ENCODE data around the gene TRAIP.
"Not testable (repeated sequence)": the region's sequence is repeated elsewhere in the genome, so short reads cannot be mapped to it uniquely, and the experiment has no call there.

TRAIP gene

DNA sequence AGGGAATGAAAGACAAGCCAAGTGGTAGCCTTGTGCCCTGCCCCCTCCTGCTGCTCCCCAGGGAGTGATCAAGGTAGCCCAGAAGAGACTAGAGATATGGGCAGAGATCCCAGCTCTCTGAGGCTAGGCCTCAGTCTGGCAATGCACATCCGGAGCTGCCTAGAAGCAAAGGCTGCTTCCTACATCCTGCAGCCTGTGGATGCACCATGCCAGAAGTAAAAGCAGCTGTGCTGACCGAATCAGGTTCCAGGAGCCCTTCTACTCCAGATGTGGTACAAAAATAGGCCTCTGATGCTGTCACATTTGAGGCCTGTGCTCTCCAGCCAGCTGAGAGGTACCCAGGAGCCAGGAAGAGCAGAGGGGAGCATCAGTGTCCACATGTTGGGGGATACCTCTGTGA is 16.0 kb downstream of the TRAIP start:
- no peak for DNase-seq (ENCODE audit: low spot score)
- TF ChIP-seq CTCF (IDR thresholded peaks at IDR 0.05; ENCODE audit: borderline replicate concordance, control extremely low read depth, extremely low read depth, insufficient read depth, missing control alignments) = no peak
- in situ Hi-C loops (cut with MboI; ENCODE audit: low sequenced_read_pairs, unreplicated experiment) = no loop called here

- TF ChIP-seq CTCF (IDR thresholded peaks at IDR 0.05; ENCODE audit: borderline replicate concordance, control extremely low read depth, extremely low read depth, insufficient read depth, missing control alignments) = peak; percentile 90
- in situ Hi-C loops (cut with MboI; ENCODE audit: low sequenced_read_pairs, unreplicated experiment) = no loop called here
- peak; percentile 82 for DNase-seq (ENCODE audit: low spot score)
Measured at GRCh38 chr3:49839193-49839809, 17.1 kb downstream of the TRAIP start.

DNA sequence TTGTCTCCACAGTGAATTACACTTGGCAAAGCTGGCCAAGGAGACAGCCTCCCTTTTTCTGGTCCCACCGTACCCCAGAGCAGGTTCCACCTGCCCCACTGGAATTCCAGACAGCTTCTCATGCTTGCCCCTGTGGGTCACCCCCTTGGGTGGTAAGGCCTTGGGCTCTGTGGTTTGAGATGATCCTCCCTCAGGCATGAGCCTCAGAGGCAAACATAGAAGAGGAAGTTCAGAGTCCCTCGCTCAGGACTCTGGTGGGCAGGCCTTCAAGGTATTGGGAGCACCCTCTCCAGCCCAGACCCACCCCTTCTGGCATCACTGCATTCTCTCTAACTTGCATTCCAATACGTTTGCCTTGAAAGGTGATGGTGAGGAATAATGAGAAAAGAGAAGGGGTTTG is 25.0 kb downstream of the TRAIP start:
- in situ Hi-C loops (cut with MboI; ENCODE audit: low sequenced_read_pairs, unreplicated experiment) = no loop called here
- DNase-seq (ENCODE audit: low spot score) = no peak

GRCh38 chr3:49826016-49826415 is 30.3 kb downstream of the TRAIP start:
- in situ Hi-C loops (cut with MboI; ENCODE audit: low sequenced_read_pairs, unreplicated experiment) = no loop called here
- no peak for DNase-seq (ENCODE audit: low spot score)
- TF ChIP-seq CTCF (IDR thresholded peaks at IDR 0.05; ENCODE audit: borderline replicate concordance, control extremely low read depth, extremely low read depth, insufficient read depth, missing control alignments) = no peak

More for the DNA sequence above, 25.0 kb downstream of the TRAIP start:
- no peak for TF ChIP-seq CTCF (IDR thresholded peaks at IDR 0.05; ENCODE audit: borderline replicate concordance, control extremely low read depth, extremely low read depth, insufficient read depth, missing control alignments)

DNA sequence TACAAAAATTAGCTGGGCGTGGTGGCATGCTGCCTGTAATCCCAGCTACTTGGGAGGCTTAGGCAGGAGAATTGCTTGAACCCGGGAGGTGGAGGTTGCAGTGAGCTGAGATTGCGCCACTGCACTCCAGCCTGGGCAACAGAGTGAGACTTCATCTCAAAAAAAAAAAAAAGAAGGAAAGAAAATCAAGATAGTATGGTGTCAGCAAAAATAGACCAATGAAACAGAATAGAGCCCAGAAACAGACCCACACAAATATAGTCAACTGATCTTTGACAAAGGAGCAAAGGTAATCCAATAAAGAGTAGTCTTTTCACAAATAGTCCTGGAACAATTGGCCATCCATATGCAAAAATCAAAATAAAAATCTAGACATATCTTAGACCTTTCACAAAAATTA is 33.2 kb downstream of the TRAIP start:
- in situ Hi-C loops (cut with MboI; ENCODE audit: low sequenced_read_pairs, unreplicated experiment) = not testable (repeated sequence)

DNA sequence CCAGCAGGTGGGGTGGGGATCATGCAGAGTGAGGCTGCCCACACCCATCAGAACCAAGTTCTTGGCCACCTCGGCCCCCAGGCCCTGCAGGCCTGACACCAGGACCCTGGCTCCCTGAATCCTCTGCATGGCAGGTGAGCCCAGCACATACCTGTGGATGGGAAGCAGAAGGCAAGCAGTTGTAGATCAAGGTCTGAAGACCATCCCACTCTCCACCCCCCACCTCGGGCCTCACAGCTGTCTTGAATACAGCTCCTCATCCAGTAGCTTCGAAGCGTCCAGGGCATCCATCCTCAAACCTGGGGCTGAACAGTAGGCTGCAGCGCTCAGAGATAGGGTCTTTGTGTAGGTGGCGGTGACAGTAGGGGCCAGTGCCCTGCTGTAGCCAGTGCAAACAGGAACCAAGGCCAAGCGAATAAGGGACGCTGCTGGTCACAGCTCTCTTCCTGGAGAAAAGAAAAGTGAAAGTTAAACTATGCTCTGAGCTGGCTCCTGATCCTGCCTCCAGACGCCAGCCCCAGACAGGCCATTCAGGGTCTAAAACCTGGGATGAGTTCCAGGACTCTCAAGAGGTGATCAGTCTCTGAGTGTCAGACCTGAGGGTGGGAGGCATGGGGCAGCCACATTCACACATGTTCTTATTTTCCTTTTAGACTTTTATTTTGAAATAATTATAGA is 42.7 kb downstream of the TRAIP start, which contains the start of gene UBA7:
UBA7 (minus strand) TSS at position 457 of the 678 bp plus-strand sequence; CDS start at position 291, 166 bp downstream.
- DNase-seq (ENCODE audit: low spot score) = peak; percentile 86
- in situ Hi-C loops (cut with MboI; ENCODE audit: low sequenced_read_pairs, unreplicated experiment) = no loop called here
- no peak for TF ChIP-seq CTCF (IDR thresholded peaks at IDR 0.05; ENCODE audit: borderline replicate concordance, control extremely low read depth, extremely low read depth, insufficient read depth, missing control alignments)

More for the DNA sequence above, 33.2 kb downstream of the TRAIP start:
- DNase-seq (ENCODE audit: low spot score) = not testable (repeated sequence)

DNA sequence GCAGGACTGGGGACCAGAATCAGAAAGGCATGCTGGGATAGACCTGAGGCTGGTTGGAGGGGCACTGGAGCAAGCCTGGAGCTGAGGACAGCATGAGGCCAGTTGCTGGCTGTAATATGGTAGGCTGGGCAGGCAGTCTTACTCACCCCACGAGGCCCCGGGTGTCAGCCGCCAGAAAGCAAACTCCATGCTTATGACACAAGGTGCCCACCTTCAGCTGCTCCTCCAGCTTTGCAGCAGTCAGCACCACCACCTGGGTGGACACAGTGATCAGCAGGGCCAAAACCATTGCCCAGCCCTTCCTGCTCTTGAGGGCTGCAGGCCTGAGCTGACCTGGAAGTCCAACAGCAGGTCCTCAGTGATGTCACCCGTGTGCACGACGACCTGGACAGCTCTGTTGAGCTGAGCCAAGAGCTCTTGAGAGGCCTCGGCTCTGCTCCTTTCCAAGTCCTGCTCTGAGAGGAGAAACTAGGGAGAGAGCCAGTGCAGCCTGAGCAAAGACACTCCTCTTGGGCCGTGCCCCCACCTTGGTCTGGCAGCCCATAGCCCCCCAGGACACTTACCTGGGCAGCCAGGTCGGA is 43.4 kb downstream of the TRAIP start:
- no peak for DNase-seq (ENCODE audit: low spot score)
- in situ Hi-C loops (cut with MboI; ENCODE audit: low sequenced_read_pairs, unreplicated experiment) = no loop called here
- no peak for TF ChIP-seq CTCF (IDR thresholded peaks at IDR 0.05; ENCODE audit: borderline replicate concordance, control extremely low read depth, extremely low read depth, insufficient read depth, missing control alignments)

All from GM13976 (cell line).